ENCODE data around the gene SHROOM3.

DNA sequence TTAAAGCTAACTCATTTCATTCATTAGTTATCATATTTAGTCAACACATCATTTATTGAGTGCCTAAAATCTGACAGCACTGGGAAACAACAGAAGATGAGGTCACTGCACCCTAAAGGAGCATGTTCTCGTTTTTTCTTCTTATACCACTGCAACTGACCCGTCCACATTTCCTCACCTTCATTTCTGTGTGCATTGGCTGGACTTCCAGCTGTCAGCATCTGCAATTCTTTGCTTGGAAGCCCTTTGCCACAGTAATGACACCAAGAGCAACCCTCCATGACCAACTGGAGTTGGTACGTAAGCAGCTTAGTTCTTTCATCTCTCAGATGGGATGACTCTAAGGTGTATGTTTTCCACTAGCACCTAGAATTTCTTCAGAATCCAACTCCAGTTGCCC lies 13.2 kb downstream of the SHROOM3 start:
- TF ChIP-seq, protein P1, sequence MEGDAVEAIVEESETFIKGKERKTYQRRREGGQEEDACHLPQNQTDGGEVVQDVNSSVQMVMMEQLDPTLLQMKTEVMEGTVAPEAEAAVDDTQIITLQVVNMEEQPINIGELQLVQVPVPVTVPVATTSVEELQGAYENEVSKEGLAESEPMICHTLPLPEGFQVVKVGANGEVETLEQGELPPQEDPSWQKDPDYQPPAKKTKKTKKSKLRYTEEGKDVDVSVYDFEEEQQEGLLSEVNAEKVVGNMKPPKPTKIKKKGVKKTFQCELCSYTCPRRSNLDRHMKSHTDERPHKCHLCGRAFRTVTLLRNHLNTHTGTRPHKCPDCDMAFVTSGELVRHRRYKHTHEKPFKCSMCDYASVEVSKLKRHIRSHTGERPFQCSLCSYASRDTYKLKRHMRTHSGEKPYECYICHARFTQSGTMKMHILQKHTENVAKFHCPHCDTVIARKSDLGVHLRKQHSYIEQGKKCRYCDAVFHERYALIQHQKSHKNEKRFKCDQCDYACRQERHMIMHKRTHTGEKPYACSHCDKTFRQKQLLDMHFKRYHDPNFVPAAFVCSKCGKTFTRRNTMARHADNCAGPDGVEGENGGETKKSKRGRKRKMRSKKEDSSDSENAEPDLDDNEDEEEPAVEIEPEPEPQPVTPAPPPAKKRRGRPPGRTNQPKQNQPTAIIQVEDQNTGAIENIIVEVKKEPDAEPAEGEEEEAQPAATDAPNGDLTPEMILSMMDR (IDR thresholded peaks at IDR 0.05) = no peak
- TF ChIP-seq POLR2AphosphoS5 (IDR thresholded peaks at IDR 0.05) (no peak), POLR2A (IDR thresholded peaks at IDR 0.05) (no peak), EP300 (IDR thresholded peaks at IDR 0.05) (no peak)
